ENCODE results near the gene PSMC4.

Gene PSMC4

GRCh38 chr19:39927524-39928356 lies 43.2 kb upstream of the PSMC4 start:
- no peak overlapping the region for H3K27ac ChIP-seq
- TF ChIP-seq ZFX (IDR thresholded peaks at IDR 0.05; ENCODE audit: borderline replicate concordance) (no peak), CTCF (IDR thresholded peaks at IDR 0.05) (no peak)

- H3K27ac ChIP-seq, result no peak overlapping the region
- no peak for TF ChIP-seq ZFX (IDR thresholded peaks at IDR 0.05; ENCODE audit: borderline replicate concordance)
- no peak for TF ChIP-seq CTCF (IDR thresholded peaks at IDR 0.05)
These were observed 42.6 kb upstream of the PSMC4 start for GRCh38 chr19:39928357-39928725.

GRCh38 chr19:39929750-39930149 lies 41.2 kb upstream of the PSMC4 start:
- TF ChIP-seq ZFX (IDR thresholded peaks at IDR 0.05; ENCODE audit: borderline replicate concordance) (no peak), CTCF (IDR thresholded peaks at IDR 0.05) (no peak)
- no peak overlapping the region for H3K27ac ChIP-seq

- TF ChIP-seq CTCF (IDR thresholded peaks at IDR 0.05) (no peak), ZFX (IDR thresholded peaks at IDR 0.05; ENCODE audit: borderline replicate concordance) (no peak)
- H3K27ac ChIP-seq, result no peak within 1 kb of the TSS
These were observed 36.2 kb upstream of the PSMC4 start, which contains the start of gene FCGBP for GRCh38 chr19:39934584-39935363. FCGBP (minus strand) TSS chr19:39934634.

GRCh38 chr19:39935364-39935661 lies 35.7 kb upstream of the PSMC4 start:
- no peak overlapping the region for H3K27ac ChIP-seq
- no peak for TF ChIP-seq ZFX (IDR thresholded peaks at IDR 0.05; ENCODE audit: borderline replicate concordance)

GRCh38 chr19:39936020-39936419 lies 34.9 kb upstream of the PSMC4 start:
- H3K27ac ChIP-seq, result no peak overlapping the region
- no peak for TF ChIP-seq CTCF (IDR thresholded peaks at IDR 0.05)
- no peak for TF ChIP-seq ZFX (IDR thresholded peaks at IDR 0.05; ENCODE audit: borderline replicate concordance)

GRCh38 chr19:39936622-39937021 lies 34.3 kb upstream of the PSMC4 start:
- no peak overlapping the region for H3K27ac ChIP-seq
- TF ChIP-seq CTCF (IDR thresholded peaks at IDR 0.05) (no peak), ZFX (IDR thresholded peaks at IDR 0.05; ENCODE audit: borderline replicate concordance) (no peak)
